NCI-H1105 treated with DMSO at 0.1 percent for 48 hours (cell line): ENCODE measurements around the gene RAB1B.
"Not testable (repeated sequence)": the region's sequence is repeated elsewhere in the genome, so short reads cannot be mapped to it uniquely, and the experiment has no call there.

ENCODE experiments used
- DNase-seq: peaks from one replicate; lab custom pipeline; 2025; lab: John Stamatoyannopoulos, UW

RAB1B gene

DNA sequence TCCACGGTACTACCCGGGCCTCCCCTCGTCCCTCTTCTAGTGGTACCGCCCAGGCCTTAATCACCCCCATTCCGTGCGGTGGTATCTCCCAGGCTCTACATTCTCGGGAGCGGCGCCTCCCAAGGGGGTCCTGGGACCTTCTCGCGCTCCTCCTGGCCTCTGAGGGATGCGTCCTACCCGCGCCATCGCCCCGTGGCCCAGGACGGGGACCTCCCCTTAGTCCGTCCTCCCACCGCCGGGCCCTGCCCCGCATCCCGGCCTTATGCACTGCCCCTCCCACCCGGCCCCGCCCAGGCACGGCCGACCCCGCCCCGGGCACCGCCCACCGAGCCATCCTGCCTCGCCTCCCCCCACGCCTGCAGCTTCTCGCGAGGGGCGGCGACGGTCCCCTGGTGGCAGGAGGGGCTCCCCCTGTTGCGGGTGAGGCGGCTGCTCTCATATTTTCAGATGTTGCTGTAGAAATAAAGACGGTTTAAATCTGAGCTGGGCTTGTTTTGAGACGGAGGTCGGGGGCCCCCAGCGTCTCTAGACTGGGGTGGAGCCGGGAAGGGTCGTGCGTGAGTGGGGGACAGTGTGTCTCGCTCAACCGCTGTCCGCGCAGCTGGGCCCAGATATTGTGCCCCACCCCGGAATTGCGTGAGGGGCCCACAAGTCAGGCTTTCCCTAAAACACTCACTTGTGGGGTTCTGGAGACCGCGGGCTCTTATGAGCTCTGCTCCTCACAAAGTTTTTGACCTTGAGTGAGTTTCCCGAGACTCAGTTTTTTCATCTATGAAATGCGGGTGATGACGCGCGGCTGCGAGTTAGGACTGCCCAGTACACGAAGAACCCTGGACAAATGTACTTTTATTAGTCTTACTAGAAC is 828 bp upstream of the RAB1B start:
- DNase-seq = peak; percentile 82

DNA sequence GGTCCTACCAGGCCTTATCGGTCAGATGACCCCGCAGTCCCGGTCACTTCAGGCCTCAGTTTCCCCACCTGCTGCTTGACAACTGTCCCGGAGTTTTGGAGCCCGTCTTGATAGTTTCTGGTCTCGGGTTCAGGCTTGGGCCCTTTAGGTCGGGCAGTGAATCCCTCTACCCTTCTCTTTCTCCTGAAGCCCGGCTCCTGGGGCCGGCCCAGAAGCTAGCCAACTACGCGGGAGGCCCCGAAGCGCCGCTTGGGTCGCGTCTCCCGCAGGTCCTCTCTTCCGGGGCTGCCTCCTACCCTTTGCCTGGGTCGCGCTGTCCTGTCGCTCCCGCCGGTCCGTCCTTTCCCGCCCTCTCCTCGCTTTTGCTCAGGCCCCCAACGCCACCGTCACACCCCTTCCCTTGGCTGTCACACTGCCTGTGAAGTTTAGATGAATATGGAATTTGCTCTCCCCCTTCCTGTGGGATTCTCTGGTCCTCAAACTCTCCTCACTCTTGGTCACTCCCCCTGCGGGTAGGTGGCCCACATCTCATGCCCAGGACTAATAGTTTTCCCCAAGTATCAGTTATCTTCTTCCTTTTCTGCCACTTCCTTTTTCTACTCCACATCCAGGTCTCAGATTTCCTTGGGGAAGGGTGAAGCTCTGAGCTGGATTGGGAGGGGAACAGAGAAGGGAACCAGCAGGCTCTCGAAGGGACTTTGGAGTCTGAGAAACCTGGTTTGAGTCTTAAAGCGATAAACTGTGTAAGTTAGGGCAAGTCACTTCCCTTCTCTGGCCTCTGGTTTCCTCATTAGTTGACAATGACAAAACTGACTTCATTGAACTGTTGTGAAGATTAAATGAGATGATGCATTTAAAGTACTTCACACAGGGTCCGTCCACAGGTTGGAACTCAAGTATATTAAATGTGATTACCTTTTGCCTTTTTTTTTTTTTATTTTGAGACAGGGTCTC is 790 bp downstream of the RAB1B start:
- DNase-seq = no peak

DNA sequence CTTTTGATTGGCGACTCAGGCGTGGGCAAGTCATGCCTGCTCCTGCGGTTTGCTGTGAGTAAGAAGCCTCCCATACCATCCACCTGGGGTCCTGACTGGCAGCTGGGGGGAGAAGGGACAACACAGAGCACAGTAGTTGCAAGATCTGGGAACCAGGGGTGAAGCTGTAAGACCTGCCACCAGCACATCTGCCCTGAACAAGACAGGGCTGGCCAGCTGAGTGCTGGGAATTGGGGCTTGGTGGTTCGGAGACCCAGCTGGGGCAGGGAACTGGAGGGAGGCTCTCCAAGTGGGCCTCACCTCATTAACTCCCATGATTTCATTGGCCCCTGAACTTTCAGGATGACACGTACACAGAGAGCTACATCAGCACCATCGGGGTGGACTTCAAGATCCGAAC is 3.4 kb downstream of the RAB1B start:
- no peak for DNase-seq

DNA sequence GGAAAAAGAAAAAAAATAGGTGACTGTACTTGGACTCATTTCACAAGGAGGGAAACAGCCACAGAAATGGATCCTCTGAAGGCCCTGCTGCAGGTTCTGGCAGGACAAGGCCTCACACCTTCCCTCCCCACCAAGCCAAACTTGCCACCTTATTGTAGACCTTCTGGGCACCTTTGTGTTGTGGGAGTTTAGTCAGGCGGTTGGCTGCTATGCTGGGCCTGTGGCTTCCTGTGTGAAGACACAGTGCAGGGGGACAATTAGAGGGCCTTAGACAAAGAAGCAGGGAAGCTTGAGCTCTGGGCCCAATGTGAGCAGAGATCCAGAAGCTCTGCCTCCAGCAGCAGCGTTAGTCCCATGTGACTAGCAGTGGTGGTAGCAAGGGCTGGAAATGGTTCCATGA is 4.2 kb downstream of the RAB1B start:
- no peak for DNase-seq

DNA sequence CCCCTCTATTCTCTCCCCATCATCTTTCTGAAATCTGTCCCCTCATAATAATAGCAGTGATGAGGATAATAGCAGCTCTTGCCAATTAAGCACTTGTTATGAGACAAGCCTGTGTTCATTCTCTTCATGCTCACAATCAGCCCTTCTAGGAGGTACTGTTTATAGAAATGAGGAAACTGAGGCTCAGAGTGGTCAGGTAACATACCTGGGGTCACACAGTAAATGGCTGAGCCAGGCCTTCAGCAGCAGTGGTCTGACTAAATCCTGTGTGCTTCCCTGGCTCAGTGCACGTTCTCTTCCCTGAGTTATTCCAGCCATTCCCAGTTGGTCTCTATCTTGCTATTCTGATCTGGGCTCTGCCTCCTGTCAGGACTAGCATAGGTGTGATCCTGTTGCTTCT is 5.8 kb downstream of the RAB1B start:
- DNase-seq = no peak

GRCh38 chr11:66275396-66275795 is 7.0 kb downstream of the RAB1B start:
- DNase-seq = no peak

DNA sequence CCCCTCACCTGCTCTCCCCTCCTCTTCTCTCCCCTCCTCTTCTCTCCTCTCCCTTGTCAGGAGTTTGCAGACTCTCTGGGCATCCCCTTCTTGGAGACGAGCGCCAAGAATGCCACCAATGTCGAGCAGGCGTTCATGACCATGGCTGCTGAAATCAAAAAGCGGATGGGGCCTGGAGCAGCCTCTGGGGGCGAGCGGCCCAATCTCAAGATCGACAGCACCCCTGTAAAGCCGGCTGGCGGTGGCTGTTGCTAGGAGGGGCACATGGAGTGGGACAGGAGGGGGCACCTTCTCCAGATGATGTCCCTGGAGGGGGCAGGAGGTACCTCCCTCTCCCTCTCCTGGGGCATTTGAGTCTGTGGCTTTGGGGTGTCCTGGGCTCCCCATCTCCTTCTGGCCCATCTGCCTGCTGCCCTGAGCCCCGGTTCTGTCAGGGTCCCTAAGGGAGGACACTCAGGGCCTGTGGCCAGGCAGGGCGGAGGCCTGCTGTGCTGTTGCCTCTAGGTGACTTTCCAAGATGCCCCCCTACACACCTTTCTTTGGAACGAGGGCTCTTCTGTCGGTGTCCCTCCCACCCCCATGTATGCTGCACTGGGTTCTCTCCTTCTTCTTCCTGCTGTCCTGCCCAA is 7.7 kb downstream of the RAB1B start:
- no peak for DNase-seq

GRCh38 chr11:66276619-66277018 is 8.2 kb downstream of the RAB1B start:
- not testable (repeated sequence) for DNase-seq

DNA sequence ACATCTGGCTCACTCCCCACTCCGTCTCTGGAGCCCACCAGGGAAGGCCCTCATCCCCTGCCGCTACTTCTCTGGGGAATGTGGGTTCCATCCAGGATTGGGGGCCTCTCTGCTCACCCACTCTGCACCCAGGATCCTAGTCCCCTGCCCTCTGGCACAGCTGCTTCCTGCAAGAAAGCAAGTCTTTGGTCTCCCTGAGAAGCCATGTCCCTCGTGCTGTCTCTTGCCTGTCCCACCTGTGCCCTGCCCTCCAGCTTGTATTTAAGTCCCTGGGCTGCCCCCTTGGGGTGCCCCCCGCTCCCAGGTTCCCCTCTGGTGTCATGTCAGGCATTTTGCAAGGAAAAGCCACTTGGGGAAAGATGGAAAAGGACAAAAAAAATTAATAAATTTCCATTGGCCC is 8.6 kb downstream of the RAB1B start:
- DNase-seq = not testable (repeated sequence)

- peak; percentile 30 for DNase-seq
Measured at GRCh38 chr11:66277471-66278362, 9.3 kb downstream of the RAB1B start, which contains the start of gene CNIH2. Gene CNIH2 (plus strand): TSS chr11:66278175. CDS start chr11:66278457, 282 bp downstream.

DNA sequence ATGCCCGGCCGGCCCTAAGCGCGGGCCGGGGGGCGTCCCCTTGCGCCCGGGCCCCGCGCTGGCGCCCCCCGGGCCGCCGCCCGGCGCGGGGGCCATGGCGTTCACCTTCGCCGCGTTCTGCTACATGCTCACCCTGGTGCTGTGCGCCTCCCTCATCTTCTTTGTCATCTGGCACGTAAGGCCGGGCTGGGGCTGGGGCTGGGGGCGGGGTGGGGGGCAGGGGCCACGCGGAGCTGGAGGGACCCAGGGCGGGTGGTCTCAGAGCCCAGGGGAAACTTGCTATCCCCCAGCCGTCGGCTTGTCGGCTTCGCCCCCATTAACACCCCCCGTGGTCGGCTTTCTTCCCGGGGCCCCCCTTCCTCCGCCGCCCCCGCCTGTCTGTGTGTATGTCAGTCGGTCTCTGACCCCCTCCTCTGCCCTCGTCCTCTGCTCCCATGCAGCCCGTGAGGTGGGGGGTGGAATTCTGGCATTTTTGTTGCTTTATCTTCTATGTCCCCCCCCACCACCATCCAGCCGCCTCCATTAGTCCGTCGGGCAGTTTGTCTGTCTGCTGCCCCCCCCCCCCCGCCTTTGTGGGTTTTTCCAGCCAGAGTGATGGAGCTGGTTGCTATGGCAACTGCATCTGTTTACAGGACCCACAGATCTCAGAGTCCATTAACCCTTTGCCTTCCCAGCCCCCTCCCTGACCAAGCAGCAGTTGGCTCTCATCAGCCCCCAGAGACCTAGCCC is 10.1 kb downstream of the RAB1B start:
- DNase-seq = peak; percentile 16

DNA sequence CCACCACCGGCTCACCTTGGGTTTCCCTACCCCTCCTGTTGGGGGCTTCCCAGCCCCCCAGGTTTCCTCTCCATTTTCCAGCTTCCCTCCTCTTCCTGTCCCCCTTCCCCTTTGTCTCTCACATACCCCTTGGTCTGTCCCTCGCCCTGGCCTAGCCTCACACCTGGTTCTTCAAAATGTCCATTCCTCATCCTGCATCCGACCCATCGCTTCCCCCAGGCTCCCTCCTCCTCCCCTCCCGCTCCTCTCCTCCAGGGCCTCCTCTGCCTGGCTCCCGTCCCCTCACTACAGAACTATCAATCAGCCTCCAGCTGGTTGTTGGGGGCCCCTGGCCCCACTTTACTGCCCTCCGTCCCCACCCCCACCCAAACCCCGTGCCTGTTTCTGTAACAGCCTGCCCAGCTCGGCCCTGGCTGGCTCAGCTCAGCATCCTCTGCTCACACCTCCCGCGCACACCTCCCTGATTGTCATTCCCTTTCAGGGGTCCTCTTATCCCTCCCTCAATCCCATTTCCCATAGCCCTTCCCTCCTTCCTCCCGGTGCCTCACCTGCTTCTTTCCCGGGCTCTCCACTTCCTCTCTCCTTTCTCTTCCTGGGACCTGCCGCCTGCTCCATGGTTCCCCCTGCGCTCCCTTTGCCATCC is 10.8 kb downstream of the RAB1B start:
- DNase-seq = no peak

GRCh38 chr11:66280428-66280827 is 12.0 kb downstream of the RAB1B start:
- no peak for DNase-seq

DNA sequence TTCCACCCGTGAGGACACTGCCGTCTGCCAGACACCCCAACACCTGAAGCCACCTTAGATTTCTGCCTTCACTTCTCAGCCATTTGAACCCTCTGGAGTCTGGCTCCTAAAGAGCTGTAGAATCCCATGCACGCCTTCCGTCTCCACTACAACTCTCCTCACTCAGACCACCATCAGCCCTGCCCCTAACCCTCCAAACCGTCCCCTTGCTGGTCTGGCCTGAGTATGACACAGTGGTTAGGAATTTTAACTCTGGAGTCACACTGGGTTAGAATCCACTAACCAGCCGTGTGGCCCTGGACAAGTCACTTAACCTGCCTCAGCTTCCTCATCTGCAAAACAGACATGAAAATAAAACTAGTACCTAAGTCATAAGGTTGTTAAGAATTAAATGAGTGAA is 12.6 kb downstream of the RAB1B start:
- DNase-seq = no peak

- DNase-seq = no peak
Measured at GRCh38 chr11:66281776-66282467, 13.5 kb downstream of the RAB1B start.

- peak; percentile 98 for DNase-seq
Measured at GRCh38 chr11:66282468-66283455, 14.3 kb downstream of the RAB1B start.

DNA sequence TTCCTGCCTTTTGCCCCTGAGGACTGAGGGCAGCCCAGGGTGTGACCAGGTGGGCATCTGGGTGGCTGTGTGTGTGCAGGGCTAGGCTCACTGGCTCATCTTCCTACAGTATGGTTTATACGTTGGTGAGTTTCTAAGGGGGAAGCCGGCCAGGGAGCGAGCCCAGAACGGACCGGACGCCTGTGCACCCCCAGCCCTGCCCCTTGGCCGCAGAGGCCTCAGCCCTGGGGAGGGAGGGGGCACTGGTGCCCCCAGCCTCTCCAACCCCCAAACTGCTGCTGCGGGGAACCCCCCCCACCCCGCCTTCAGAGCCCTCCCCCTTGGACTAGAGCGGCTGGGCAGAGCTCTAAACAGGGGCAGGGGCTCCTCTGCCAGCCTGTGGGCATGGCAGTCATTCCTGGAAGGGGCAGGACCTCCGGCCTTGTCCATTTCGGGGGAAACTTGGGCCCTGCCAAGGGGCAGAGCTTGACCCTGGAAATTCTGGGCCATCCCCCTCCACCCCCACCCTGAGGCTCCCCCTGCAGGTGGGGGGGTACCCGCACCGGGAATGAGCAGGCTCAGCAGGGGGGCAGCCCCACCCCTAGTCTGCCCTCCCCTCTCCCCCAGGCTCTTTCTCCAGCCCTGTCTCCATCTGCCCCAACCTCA is 15.1 kb downstream of the RAB1B start:
- DNase-seq = no peak
